H1 (cell line): ENCODE measurements around the gene HOGA1. TPM values are rescaled to one million over a fixed set of nuclear protein-coding genes. Genes with fewer than 3 reads are reported as not detected.

Source experiments
- CHD1 ChIP-seq: IDR thresholded peaks from 2 replicates; pipeline ENCODE4 v1.6.1; 2012; ENCODE audit warnings: low read depth, low read length, improper control_type of control experiment
- POLR2AphosphoS5 ChIP-seq: IDR thresholded peaks from 2 replicates; pipeline ENCODE4 v1.6.1; 2011; ENCODE audit warnings: low read depth, low read length
- POU5F1 ChIP-seq: IDR thresholded peaks from 2 replicates; pipeline ENCODE4 v1.6.1; 2011; ENCODE audit warnings: low read depth, mild to moderate bottlenecking, low read length, moderate library complexity
- TCF12 ChIP-seq: IDR thresholded peaks from 2 replicates; pipeline ENCODE4 v1.6.1; 2011; ENCODE audit warnings: low read depth, mild to moderate bottlenecking, low read length
- polyA plus RNA-seq, 7 experiments: library from polyadenylated mRNA; depleted of rRNA in 3 of 7; stranded (reverse) in 5 of 7; unstranded in 2 of 7; fragments of >200 nt in 5 of 7; fragments of 200-250 nt in 2 of 7; gene quantifications; 1 replicate in 5 of 7; 2 replicates in 1 of 7; 4 replicates in 1 of 7; pipeline versions ENCODE4 v1.2.1 to v1.2.3, GENCODE V29; 2011 to 2013; ENCODE audit warnings: missing spikeins in 2 of 7, mixed read lengths in 2 of 7
- total RNA-seq: library from RNA; stranded (reverse); fragmentation: NEBNext Ultra II Directional; extraction: Animal tissue kit (Norgen Biotek cat#: 25700); gene quantifications from 2 replicates; pipeline ENCODE4 v1.2.1, GENCODE V29; 2021
- TF ChIP-seq, protein P1 (sequence below): fragments of 300-600 bp; sonication (generic); IDR thresholded peaks from 2 replicates; pipeline ENCODE4 v1.7.1; 2012; ENCODE audit warnings: low read length, moderate library complexity, mild to moderate bottlenecking, inconsistent platforms; ENCODE audit not compliant: insufficient replicate concordance

The HOGA1 gene
- total and polyA plus RNA-seq, 2 of the 8 experiments (the other 6 are each of a cell fraction or from before 2014, with no cell fraction given): 0.28 to 1.00 TPM

DNA sequence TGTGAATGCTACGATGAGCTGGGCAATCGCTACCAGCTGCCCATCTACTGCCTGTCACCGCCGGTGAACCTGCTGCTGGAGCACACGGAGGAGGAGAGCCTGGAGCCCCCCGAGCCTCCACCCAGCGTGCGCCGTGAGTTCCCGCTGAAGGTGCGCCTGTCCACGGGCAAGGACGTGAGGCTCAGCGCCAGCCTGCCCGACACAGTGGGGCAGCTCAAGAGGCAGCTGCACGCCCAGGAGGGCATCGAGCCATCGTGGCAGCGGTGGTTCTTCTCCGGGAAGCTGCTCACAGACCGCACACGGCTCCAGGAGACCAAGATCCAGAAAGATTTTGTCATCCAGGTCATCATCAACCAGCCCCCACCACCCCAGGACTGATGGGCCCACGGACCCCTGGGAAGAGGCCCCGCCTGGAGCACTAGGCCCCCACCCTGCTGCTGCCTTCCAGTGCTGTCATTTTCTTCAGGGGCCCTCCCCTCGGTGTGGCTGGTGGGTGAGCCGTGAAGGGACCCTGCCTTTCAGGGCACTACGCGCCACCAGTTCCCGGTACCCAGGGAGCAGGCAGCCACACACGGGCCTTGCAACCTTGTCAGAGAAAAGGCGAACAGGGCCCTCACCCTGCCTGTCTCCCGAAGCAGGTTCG is 13.9 kb upstream of the HOGA1 start (continued):
- TF ChIP-seq, protein P1, sequence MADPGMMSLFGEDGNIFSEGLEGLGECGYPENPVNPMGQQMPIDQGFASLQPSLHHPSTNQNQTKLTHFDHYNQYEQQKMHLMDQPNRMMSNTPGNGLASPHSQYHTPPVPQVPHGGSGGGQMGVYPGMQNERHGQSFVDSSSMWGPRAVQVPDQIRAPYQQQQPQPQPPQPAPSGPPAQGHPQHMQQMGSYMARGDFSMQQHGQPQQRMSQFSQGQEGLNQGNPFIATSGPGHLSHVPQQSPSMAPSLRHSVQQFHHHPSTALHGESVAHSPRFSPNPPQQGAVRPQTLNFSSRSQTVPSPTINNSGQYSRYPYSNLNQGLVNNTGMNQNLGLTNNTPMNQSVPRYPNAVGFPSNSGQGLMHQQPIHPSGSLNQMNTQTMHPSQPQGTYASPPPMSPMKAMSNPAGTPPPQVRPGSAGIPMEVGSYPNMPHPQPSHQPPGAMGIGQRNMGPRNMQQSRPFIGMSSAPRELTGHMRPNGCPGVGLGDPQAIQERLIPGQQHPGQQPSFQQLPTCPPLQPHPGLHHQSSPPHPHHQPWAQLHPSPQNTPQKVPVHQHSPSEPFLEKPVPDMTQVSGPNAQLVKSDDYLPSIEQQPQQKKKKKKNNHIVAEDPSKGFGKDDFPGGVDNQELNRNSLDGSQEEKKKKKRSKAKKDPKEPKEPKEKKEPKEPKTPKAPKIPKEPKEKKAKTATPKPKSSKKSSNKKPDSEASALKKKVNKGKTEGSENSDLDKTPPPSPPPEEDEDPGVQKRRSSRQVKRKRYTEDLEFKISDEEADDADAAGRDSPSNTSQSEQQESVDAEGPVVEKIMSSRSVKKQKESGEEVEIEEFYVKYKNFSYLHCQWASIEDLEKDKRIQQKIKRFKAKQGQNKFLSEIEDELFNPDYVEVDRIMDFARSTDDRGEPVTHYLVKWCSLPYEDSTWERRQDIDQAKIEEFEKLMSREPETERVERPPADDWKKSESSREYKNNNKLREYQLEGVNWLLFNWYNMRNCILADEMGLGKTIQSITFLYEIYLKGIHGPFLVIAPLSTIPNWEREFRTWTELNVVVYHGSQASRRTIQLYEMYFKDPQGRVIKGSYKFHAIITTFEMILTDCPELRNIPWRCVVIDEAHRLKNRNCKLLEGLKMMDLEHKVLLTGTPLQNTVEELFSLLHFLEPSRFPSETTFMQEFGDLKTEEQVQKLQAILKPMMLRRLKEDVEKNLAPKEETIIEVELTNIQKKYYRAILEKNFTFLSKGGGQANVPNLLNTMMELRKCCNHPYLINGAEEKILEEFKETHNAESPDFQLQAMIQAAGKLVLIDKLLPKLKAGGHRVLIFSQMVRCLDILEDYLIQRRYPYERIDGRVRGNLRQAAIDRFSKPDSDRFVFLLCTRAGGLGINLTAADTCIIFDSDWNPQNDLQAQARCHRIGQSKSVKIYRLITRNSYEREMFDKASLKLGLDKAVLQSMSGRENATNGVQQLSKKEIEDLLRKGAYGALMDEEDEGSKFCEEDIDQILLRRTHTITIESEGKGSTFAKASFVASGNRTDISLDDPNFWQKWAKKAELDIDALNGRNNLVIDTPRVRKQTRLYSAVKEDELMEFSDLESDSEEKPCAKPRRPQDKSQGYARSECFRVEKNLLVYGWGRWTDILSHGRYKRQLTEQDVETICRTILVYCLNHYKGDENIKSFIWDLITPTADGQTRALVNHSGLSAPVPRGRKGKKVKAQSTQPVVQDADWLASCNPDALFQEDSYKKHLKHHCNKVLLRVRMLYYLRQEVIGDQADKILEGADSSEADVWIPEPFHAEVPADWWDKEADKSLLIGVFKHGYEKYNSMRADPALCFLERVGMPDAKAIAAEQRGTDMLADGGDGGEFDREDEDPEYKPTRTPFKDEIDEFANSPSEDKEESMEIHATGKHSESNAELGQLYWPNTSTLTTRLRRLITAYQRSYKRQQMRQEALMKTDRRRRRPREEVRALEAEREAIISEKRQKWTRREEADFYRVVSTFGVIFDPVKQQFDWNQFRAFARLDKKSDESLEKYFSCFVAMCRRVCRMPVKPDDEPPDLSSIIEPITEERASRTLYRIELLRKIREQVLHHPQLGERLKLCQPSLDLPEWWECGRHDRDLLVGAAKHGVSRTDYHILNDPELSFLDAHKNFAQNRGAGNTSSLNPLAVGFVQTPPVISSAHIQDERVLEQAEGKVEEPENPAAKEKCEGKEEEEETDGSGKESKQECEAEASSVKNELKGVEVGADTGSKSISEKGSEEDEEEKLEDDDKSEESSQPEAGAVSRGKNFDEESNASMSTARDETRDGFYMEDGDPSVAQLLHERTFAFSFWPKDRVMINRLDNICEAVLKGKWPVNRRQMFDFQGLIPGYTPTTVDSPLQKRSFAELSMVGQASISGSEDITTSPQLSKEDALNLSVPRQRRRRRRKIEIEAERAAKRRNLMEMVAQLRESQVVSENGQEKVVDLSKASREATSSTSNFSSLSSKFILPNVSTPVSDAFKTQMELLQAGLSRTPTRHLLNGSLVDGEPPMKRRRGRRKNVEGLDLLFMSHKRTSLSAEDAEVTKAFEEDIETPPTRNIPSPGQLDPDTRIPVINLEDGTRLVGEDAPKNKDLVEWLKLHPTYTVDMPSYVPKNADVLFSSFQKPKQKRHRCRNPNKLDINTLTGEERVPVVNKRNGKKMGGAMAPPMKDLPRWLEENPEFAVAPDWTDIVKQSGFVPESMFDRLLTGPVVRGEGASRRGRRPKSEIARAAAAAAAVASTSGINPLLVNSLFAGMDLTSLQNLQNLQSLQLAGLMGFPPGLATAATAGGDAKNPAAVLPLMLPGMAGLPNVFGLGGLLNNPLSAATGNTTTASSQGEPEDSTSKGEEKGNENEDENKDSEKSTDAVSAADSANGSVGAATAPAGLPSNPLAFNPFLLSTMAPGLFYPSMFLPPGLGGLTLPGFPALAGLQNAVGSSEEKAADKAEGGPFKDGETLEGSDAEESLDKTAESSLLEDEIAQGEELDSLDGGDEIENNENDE: no peak
- no peak for TF ChIP-seq TCF12
- no peak for TF ChIP-seq POLR2AphosphoS5
- no peak for TF ChIP-seq CHD1
- no peak for TF ChIP-seq POU5F1
